ENCODE measurements around the gene BID.

Gene BID

GRCh38 chr22:17783312-17783711 lies 9.0 kb upstream of the BID start:
- DNase-seq (ENCODE audit: low read depth), result no peak
- H3K4me3 ChIP-seq (ENCODE audit: low read depth, low read length), result no peak overlapping the region

DNA sequence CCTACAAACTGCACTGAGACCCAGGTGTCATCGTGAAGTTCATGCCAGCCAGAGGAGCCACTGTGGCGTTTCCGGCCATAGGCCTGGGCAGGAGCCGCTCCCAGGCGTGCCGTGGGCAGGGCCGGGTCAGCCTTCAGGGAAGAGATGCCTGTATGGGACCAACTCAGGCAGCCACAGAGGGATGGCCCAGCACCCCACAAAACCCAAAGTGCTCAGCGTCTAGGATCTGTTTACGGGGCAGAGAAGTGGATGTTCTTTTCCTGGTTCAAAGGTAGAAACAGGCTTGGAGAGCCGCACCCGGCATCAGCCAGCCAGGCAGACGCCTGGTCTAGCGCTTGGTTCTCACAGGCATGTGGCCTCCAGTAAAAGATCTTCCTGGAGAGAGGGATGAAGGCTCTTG lies 8.4 kb upstream of the BID start:
- TF ChIP-seq CTCF (IDR thresholded peaks at IDR 0.05; ENCODE audit: control insufficient read depth, extremely low read depth, insufficient read depth), result no peak
- DNase-seq (ENCODE audit: low read depth), result no peak
- H3K4me3 ChIP-seq (ENCODE audit: low read depth, low read length), result no peak overlapping the region

More at GRCh38 chr22:17783312-17783711, 9.0 kb upstream of the BID start:
- TF ChIP-seq CTCF (IDR thresholded peaks at IDR 0.05; ENCODE audit: control insufficient read depth, extremely low read depth, insufficient read depth), result no peak

DNA sequence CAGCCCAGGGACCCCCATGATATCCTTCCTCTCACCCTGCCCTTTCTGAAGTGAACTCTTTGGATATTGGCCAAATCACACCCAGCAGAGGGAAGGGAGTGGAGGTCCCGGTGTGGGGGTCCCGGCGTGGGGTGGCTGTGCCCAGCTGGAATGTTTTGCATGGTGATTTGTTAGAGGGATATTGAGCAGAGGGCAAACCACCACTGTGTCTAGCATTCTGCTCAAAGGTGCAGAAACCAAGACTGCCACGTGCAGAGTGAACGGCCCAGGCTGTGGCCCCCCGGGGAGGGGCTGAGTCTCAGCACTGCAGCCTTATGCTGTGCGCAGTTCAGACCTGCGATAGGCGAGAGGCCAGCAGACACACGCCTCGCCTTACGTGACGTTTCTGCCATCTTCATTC lies 7.9 kb upstream of the BID start:
- DNase-seq (ENCODE audit: low read depth), result no peak

DNA sequence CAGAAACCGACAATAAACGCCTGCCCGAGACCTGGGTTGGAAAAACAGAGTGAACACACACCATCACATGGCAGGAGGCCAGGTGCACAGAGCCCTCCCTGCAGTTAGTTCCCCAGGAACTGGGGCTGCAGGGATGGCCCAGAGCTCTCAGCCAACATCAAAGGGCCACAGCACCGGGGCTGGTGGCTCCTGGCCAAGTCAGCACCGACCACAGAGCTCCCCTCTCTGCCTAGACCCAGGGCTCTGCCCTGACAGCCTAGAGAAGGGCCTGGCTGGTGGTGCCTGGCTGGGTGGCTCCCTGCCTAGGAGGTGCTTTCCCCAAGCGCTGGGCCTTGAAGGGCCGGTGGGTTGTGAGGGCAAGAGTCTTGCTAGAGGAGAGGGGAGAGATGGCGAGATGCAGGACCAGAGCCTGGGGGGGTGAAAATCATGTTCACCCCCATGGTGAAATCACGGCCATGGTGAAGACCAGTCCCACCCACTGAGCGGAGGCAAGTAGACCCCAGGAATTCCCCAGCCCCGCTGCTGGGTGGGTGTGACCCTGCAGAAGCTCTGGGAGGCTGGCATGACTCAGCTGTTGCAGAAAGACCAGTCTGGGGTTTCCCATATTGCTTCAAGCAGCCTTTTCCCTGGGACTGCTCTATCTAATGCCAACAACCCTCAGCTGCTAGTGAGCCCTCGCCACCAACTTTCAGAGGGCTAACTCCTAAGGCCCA lies 7.2 kb upstream of the BID start:
- no peak overlapping the region for H3K4me3 ChIP-seq (ENCODE audit: low read depth, low read length)
- TF ChIP-seq CTCF (IDR thresholded peaks at IDR 0.05; ENCODE audit: control insufficient read depth, extremely low read depth, insufficient read depth), result no peak
- no peak for DNase-seq (ENCODE audit: low read depth)

More for the DNA sequence above, 7.9 kb upstream of the BID start:
- no peak for TF ChIP-seq CTCF (IDR thresholded peaks at IDR 0.05; ENCODE audit: control insufficient read depth, extremely low read depth, insufficient read depth)
- no peak overlapping the region for H3K4me3 ChIP-seq (ENCODE audit: low read depth, low read length)

- no peak overlapping the region for H3K4me3 ChIP-seq (ENCODE audit: low read depth, low read length)
- no peak for TF ChIP-seq CTCF (IDR thresholded peaks at IDR 0.05; ENCODE audit: control insufficient read depth, extremely low read depth, insufficient read depth)
- DNase-seq (ENCODE audit: low read depth), result no peak
Measured at GRCh38 chr22:17780741-17781318, 6.6 kb upstream of the BID start.

GRCh38 chr22:17780116-17780740 lies 6.0 kb upstream of the BID start:
- no peak overlapping the region for H3K4me3 ChIP-seq (ENCODE audit: low read depth, low read length)
- TF ChIP-seq CTCF (IDR thresholded peaks at IDR 0.05; ENCODE audit: control insufficient read depth, extremely low read depth, insufficient read depth), result no peak
- no peak for DNase-seq (ENCODE audit: low read depth)
